ENCODE results near the gene ZNF341.
A peak's percentile ranks its signal among the peaks of the same experiment; 100 is the strongest.
"Not testable (repeated sequence)": the region's sequence is repeated elsewhere in the genome, so short reads cannot be mapped to it uniquely, and the experiment has no call there.

The ZNF341 gene

GRCh38 chr20:33751775-33752174, 20.0 kb downstream of the ZNF341 start:
- no peak overlapping the region for H3K4me3 ChIP-seq (ENCODE audit: severe bottlenecking)
- H3K36me3 ChIP-seq (ENCODE audit: low read depth) = peaks cover 8% of the 10 kb centered on the region; the same call in 1 of the 2 replicates
- H3K27me3 ChIP-seq (ENCODE audit: insufficient read depth, poor library complexity, severe bottlenecking) = no peaks in the 10 kb centered on the region
- H3K9me3 ChIP-seq (ENCODE audit: severe bottlenecking) = no peaks in the 10 kb centered on the region
- no peak overlapping the region for H3K27ac ChIP-seq (ENCODE audit: poor library complexity, severe bottlenecking)
- TF ChIP-seq CTCF (IDR thresholded peaks at IDR 0.05; ENCODE audit: poor library complexity, severe bottlenecking) = peak; percentile 33
- DNase-seq (ENCODE audit: low spot score) (no peak), ATAC-seq (ENCODE audit: low read depth) (0 out of 3 replicates have a peak, but pooled peaks have one; percentile 10)
- H3K4me1 ChIP-seq (ENCODE audit: insufficient read depth, poor library complexity, severe bottlenecking) = no peaks in the 10 kb centered on the region

- H3K27me3 ChIP-seq (ENCODE audit: insufficient read depth, poor library complexity, severe bottlenecking) = no peaks in the 10 kb centered on the region
- no peaks in the 10 kb centered on the region for H3K9me3 ChIP-seq (ENCODE audit: severe bottlenecking)
- H3K4me1 ChIP-seq (ENCODE audit: insufficient read depth, poor library complexity, severe bottlenecking) = no peaks in the 10 kb centered on the region
- peaks cover 8% of the 10 kb centered on the region; the same call in 1 of the 2 replicates for H3K36me3 ChIP-seq (ENCODE audit: low read depth)
- H3K4me3 ChIP-seq (ENCODE audit: severe bottlenecking) = no peak overlapping the region
- TF ChIP-seq CTCF (IDR thresholded peaks at IDR 0.05; ENCODE audit: poor library complexity, severe bottlenecking) = no peak
- ATAC-seq (ENCODE audit: low read depth) (no peak), DNase-seq (ENCODE audit: low spot score) (no peak)
- H3K27ac ChIP-seq (ENCODE audit: poor library complexity, severe bottlenecking) = no peak overlapping the region
Measured at GRCh38 chr20:33753143-33753542, 21.3 kb downstream of the ZNF341 start.

- Histone ChIP-seq H3K27me3 (ENCODE audit: insufficient read depth, poor library complexity, severe bottlenecking) (no peaks in the 10 kb centered on the region), H3K36me3 (ENCODE audit: low read depth) (peaks cover 8% of the 10 kb centered on the region; the same call in 1 of the 2 replicates), H3K9me3 (ENCODE audit: severe bottlenecking) (no peaks in the 10 kb centered on the region), H3K4me1 (ENCODE audit: insufficient read depth, poor library complexity, severe bottlenecking) (no peaks in the 10 kb centered on the region), H3K4me3 (ENCODE audit: severe bottlenecking) (no peak overlapping the region), H3K27ac (ENCODE audit: poor library complexity, severe bottlenecking) (no peak overlapping the region)
- no peak for DNase-seq (ENCODE audit: low spot score)
- no peak for TF ChIP-seq CTCF (IDR thresholded peaks at IDR 0.05; ENCODE audit: poor library complexity, severe bottlenecking)
- peak; percentile 10; the same call in 1 of the 3 replicates for ATAC-seq (ENCODE audit: low read depth)
Measured at GRCh38 chr20:33753763-33754162, 22.0 kb downstream of the ZNF341 start.

- not testable (repeated sequence) for H3K36me3 ChIP-seq (ENCODE audit: low read depth); H3K27ac ChIP-seq (ENCODE audit: poor library complexity, severe bottlenecking); ATAC-seq (ENCODE audit: low read depth); H3K27me3 ChIP-seq (ENCODE audit: insufficient read depth, poor library complexity, severe bottlenecking); DNase-seq (ENCODE audit: low spot score); H3K9me3 ChIP-seq (ENCODE audit: severe bottlenecking); H3K4me3 ChIP-seq (ENCODE audit: severe bottlenecking); H3K4me1 ChIP-seq (ENCODE audit: insufficient read depth, poor library complexity, severe bottlenecking)
Measured at GRCh38 chr20:33755936-33756490, 24.2 kb downstream of the ZNF341 start.

GRCh38 chr20:33757046-33757445, 25.2 kb downstream of the ZNF341 start:
- Histone ChIP-seq H3K4me1 (ENCODE audit: insufficient read depth, poor library complexity, severe bottlenecking) (no peaks in the 10 kb centered on the region), H3K27ac (ENCODE audit: poor library complexity, severe bottlenecking) (no peak overlapping the region), H3K27me3 (ENCODE audit: insufficient read depth, poor library complexity, severe bottlenecking) (no peaks in the 10 kb centered on the region), H3K36me3 (ENCODE audit: low read depth) (peaks cover 8% of the 10 kb centered on the region; the same call in 1 of the 2 replicates), H3K4me3 (ENCODE audit: severe bottlenecking) (no peak overlapping the region), H3K9me3 (ENCODE audit: severe bottlenecking) (no peaks in the 10 kb centered on the region)
- DNase-seq (ENCODE audit: low spot score) = no peak
- no peak for TF ChIP-seq CTCF (IDR thresholded peaks at IDR 0.05; ENCODE audit: poor library complexity, severe bottlenecking)
- no peak for ATAC-seq (ENCODE audit: low read depth)

Data from RWPE2 (cell line).